Stimulated activated CD8-positive, alpha-beta memory T cell treated with anti-CD3 and anti-CD28 coated beads, Interleukin-15, amount 100 ng/mL, for 1 hour (primary cell): ENCODE measurements around the gene NGFR.
"Not testable (repeated sequence)": the region's sequence is repeated elsewhere in the genome, so short reads cannot be mapped to it uniquely, and the experiment has no call there.

Source experiments
- DNase-seq: peaks from one replicate; pipeline ENCODE4 v3.0.0-alpha.2; 2020; ENCODE audit warnings: low read depth

NGFR gene

DNA sequence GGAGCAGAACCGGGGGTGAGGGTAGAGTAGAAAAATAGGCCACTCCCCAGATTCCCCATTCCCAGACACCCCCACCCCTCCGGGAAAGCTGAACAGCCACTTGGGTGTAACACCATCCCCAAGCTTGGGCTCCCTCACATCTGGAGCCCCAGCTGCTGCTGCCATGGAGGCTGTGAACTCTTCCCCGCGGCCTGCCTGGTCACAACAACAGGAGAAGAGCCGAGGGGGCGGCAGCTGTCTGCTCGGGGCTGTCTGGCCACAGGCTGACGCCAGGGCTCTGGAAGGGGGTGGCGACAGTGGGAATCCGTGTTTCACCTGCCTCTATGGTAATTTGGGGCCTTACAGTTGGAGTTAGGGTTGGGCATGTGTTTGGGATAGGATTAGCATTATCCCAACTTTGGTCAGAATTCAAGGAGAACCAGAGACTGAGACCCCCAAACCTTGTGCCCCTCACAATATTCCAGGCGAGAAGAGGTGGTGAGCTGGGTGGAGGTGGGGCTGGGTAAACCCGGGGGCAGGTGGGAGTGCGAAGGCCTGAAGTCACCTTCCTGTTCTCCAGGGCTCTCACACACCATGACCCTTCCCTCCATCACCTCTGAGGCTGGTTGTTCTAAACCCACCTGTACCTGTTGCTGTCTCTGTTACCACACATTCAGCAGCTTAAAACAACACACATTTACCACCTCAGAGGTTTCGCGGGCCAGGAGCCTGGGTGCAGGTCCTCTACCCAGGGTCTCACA lies 50.9 kb downstream of the NGFR start:
- DNase-seq, result no peak

DNA sequence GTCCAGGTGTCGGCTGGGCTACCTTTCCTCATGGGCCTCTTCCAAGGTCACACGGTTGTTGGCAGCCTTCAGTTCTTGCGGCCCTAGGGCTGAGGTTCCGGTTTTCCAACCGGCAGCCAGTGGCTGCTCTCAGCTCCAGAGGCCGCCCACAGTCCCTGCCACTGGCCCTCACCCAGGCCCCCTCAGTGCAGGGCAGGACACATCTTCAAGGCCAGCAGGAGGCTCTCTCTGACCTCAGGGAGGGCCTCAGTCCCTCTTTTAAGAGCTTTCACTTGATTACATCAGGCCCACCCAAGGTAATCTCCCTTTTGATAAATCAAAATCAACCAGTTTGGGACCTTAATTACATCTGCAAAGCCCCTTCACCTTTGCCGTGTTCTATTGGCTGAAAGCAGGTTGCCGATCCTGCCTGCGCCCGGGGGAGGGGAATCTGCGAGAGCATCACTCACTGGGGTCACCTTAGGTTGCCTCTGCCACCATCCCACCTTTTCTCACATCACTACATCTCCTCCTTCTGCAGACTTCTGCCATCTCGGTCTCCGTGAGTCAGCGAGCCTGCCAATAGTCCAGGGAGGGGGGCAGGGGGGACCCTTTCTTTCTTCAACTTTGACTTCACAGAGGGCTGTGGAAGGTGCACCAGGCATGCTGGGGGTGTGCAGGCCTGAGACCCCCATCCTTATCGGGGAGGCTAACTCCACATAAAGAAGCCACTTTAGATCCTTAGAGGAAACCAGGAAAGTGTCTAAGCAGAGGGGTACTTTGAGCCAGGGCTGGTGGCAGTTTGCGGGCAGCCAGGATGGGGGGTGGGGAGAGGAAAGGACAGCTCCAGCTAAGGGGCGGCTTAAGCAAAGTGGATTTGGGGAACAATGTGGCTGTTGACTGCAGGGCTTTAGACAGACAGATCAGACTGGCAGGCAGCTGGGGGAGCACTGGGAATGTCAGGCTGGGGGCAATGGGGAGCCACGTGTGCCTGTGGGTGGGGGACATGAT lies 51.7 kb downstream of the NGFR start:
- DNase-seq, result no peak

DNA sequence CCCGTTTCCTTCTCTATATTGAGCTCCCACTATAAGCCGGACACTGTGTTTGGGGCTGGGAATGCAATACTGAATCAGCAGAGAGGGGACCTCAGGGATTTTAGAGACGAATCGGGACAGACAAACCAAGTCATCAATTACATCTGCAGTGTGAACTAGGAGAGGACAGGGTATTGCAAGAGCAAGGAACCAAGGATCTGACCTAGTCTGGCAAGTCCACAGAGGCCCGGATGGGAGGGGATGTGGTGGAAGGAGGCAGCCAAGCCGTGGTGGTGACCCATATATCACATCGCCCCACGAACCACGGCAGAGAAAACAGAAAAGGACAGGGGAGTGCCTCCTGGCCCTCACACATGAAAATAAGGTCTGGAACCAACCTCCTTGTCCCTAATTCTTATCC lies 52.5 kb downstream of the NGFR start:
- no peak for DNase-seq

DNA sequence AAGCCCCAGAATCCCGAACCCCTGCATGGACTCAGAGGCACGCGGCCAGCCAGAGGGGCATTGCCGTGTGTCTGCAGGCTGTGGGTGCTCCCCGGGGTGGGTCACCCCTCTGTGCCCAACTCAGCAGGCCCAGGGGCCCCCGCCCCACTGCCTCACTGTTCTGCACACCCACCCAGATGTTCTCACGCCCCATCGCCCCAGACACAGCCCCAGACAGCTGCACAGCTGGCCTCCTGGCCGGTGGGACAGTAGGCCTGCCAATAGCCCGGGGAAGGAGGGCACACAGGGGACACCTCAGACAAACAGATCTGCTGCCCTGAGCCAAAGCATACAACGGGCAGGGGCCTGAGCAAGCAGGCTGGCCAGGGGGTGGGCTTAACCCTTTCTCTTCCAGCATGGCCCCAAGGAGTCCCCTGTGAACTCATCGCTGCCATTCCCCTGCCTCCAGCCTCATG lies 53.0 kb downstream of the NGFR start:
- no peak for DNase-seq

DNA sequence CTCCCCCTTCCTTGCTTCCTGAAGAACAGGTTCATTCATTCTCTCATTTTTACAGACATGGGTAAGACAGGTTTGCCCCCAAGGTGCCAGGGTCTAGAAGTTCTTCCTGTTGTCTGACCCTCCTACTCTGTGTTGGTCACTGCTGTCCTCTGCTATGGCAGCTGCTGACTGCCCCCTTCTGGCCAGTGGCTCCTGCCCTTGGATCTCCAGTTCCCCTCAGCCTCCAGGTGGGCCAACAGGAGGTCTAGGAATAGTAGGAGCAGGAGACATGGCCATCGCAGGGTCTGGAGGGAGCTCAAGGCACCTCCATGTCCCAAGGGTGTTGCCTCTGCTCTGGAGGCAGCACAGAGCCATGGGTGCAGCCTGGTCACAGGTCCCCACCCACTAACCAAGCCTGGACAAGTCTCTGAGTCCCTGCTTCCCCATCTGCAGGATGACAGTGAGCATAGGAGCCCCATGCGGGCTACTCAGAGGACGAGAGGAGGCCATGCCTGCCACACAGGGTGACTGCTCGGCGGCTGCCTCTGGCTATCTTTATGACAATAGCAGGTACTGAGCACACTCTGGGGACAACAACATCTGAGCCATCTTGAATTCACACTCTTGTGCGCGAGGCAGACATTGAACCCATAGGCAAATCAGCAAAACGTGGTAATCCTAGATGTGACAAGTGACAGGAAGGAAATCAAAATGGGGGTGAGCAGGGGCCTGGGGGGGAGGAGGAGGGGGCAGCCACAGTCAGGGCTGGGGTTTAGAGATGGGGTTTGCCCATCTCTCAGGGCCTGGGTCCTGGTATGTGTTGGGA lies 53.6 kb downstream of the NGFR start:
- no peak for DNase-seq

DNA sequence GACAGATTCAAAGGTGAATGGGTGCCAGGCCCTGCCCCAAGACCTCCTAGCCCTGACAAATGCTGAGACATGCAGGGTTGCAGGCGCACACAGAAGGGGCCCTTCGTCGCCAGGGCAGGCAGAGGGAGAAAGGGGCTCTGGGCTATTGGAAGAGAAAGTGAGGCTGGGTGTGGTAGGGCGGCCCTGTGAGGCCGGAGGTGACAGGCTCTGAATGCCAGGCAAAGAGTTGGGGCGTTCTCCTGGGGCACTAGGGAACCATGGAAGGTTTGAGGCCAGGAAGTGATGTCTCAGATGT lies 54.2 kb downstream of the NGFR start:
- DNase-seq, result no peak

DNA sequence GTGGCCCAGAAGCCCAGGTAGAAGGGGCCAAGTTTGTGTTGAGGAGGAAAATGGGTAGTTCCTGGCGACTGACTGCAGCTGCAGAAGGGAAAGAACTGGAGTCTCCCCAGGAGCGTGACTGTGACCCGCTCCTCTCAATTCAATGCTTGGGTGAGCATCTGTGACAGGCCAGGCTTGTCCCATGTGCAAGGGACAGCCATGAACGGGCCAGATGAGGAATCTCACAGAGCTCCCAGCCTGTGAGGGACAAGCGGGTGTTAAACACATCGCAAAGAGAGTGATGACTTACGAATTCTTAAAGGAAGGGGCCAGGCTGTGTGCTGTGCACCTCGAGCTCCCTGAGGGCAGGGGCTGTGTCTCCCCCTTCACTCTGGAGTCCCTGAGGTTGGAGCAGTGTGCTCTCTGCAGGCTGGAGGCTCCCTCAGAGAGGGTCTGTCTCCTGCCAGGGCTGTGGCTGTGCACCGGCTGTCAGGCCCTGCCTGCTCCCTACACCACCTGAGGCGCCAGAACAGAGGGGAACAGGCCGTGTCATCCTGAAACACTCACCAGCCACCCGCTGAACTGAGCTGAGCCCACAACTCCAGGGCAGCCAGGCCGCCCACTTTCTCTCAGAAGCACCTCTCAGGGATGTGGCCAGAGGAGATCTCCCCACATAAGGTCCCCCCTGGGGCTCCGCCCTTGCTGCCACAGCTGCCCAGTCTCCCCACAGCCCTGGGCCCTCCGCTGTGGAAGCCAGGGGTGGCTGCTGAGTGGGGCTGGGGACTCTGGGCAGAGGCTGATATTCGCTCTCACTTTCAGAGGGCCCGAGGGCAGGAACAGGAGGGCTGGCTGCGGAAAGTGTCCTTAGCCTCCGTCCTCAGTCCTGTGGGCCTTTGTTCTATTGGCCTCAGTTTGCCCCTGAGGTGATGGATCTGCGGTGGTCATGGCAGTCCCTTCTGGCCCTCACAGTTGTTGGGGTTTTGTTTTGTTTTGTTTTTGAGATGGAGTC lies 54.9 kb downstream of the NGFR start:
- DNase-seq, result no peak

DNA sequence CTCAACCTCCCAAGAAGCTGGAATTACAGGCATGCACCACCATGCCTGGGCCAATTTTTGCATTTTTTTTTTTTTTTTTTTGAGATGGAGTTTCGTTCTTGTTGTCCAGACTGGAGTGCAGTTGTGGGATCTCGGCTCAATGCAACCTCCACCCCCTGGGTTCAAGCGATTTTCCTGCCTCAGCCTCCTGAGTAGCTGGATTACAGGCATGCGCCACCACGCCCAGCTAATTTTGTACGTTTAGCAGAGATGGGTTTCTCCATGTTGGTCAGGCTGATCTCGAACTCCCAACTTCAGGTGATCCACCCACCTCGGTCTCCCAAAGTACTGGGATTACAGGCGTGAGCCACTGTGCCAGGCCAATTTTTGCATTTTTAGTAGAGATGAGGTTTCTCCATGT lies 55.7 kb downstream of the NGFR start:
- DNase-seq, result not testable (repeated sequence)

DNA sequence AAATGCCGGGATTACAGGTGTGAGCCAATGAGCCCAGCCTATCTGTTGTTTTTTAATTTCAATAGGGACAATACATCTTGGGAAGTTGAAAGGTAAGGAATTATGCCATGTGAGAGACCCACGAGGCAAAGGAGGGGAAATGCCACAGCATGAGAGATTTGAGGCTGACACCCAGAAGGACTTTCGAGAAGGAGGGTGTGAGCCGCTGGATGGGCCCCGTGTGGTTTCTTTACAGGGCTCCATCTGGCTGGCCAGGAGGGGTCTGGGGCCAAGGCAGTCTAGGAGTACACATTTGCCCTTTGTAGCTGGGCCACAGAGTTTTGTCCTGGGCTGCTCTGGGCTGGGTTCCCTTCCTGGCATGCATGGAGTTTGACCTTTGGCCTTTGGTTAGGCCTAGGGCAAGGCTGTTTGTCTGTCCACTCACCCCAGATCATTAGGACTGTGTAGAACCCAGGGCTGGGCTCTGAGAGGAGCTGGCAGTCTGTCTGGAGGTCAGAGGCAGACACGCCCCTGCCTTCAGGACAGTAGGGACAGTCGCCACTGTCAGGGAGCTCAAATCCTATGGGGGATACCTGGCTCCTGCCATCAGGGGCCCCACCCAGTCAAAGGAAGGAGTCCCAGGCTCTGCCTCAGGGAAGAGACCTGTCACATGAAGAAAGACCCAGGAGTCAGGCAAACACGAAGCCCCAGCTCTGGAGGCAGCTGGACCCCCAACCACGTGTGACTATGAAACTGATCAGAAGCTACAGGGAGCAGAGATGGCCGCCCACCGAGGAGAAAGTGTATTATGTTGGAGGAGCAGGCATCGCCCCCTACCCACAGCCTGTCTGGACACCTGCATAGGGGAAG lies 56.4 kb downstream of the NGFR start:
- DNase-seq, result no peak

DNA sequence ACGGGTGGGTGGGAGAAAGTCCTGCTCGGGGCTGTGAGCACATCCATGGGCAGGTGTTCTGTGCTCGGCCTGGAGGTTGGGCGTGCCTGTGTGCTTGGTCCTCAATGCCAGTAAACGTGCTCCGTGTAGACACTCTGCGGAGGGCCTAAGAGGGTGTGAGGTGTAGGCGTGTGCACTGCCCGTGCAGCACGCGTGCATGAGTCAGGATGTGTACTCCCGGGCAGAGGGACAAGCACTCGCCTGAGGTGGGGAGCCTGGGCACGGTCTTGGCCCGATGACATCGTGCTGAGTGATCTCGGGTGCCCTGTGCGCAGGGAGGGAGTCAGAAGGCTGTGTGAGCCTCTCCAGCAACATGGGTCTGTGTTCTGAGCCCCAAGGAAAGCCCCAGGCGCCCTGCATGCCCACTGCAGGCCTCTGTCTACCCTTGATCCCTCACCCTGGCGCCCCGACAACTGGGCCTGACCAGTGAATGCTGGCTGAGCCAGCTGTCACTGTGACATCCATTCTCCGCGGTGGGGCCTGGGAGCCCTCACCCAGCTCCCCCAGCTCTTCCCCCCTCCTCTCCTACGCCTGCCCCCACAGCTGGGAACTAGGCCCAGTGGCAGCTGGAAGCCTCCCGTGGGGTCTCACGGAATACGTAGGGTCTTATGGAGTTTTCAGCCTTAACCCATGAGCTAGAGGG lies 57.1 kb downstream of the NGFR start:
- DNase-seq, result no peak

DNA sequence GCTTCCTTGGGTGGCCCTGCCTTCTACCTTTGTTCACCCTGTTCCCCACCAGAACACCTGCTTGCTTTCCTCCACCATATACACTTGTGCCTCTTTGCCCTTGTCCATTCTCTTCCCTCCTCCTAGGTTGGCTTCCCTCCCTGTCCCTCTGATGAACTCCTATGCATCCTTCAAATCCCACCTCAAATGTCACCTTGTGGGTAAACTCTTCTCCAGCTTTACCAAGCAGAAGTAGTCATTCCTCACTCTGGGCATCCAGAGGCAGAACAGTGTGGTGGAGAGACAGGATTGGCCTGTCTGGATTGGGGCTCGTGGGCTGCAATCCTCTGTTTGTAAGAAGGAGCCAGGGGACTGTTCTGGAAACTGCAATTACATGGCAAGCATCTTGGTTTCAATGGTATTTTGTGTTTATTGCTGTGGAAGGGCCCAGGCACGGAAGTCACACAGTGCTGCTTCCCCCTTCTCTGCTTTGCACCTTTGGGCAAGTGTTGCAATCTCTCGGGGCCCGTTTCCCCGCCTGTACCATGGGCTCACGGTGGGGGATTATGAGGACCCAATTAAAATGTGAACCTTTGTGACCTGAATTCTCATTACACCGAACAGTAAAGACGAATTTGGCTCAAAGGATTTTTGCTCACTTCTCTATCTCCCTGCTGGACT lies 58.7 kb downstream of the NGFR start:
- DNase-seq, result no peak

DNA sequence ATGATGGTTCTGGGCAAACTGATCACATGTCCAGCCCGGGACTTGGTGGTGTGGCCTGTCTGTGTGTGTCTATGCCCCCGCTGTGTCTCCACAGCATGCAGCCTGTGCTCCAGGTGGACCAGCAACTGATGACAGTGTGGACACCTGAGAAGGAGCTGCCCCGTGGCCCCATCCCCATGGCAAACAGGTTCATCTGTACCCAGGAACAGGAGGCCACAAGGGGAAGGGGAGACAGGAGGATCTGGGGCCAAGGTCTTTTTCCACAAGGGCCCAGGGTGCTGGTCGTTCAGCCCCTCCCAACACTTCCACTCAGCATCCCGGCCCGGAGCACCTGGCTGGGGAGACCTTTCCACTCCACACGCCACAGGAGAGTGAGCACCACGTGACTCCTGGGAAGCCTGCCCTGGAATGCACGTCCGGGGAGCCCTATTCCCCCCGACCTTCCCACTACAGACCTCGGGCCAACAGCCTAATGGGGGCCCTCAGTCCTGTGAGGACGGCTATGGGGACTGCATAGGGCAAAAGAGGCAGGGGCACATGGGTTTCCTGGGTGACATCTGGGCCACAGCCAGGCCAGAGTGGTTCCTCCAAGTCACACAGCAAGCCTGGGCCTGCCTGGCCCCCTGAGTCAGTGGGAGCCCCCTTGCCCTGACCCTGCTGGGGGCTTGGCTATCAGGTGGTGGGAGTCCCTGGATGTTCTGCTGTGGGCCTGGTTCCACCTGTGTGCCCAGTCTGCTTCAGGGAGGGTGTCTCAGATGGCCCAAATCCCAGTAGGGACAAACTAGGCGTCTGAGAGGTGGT lies 59.8 kb downstream of the NGFR start:
- DNase-seq, result no peak

DNA sequence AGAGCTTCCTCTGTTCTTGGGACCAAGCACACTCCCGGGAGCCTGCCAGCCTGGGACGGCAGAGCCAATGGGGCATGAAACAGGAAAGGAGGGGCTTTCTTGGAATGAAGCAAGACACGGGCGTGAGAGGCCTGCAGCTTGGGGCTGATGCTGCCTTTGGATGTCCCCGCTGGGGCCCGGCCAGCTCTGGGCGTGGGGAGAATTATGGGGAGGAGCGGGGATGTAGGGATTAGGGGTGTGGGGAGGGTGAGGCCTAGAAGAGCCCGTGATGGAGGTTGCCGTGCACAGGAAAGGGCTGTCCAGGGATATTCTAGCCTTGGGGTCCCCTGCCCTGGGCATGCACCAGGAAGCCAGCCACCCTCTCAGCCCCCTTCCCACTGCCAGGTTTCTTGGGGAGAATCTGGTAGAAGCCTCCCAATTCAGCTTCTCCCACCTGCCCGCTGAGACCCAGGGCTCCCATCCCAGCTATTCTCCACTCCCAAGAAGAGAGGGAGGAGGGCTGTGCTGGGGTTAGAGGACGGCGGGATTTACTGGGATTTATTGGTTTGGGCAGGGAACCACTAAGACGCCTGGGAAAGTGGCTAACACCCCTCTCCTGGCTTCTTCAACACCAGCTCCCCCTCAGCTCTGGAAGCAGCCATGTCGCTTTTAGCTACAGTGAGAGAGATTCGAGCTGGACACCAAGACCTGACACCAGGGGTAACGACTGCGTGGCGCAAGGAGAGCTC lies 60.6 kb downstream of the NGFR start:
- DNase-seq, result no peak

DNA sequence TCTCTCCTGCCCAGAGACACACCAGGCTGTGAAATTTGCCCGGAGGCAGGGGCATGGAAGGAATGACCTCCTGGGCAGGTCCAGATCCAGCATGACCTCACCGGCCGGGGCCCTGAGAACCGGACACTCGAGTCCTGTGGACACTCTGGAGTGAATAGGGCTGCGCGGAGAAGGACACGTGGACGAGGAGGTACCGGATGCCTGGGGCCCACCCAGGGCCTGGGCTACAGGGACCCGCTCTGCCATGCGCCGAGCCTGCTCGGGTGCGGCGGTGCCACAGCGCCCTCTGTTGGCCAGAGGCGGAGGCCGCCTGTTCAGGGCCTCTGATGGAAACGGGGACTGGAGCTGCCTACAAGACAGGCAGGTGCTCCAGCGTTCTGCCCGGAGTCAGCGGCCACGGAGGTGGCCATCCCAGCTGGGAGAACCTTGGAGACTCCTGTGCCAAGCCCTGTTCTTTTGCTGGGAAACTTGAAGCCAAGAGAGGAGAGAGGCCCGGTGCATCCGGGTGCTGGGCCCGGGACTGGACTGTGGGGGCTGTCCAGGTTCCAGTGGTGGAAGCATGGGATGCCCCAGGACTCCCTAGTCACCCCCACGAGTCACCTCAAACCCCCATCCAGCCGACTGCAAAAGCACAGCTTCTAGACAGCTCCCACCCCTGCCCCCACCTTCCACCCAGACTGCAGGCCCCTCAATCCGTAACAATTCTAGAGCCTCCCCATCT lies 61.3 kb downstream of the NGFR start:
- DNase-seq, result peak; percentile 72

DNA sequence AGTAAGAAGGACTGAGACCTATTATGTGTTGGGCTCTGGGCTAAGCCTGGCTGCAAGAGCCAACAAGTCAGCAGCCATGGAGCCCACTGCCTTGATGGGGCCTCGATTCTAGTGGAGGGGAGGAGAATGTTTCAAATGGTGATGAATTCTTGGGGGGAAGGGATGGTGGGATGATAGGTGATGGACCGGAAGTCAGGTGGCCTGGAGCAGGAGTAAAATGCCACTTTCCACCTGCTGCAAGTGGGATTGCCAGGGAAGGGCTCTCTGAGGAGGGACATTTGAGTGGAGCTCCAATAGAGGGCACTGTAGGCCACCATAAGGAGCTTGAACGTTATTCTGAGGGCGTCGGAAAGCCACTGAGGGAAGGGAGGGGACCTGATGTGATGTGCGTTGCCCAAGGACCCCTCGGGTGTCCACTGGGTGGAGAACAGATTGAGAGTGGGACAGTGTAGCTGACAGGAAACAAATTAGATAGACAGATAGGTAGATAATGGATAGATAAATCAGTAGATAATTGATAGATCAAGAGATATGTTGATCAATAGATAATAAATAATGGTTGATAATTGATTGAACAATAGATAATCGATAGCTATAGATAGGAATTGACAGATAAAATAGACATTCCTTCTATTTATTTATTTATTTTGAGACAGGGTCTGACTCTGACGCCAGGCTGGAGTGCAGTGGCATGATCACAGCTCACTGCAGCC lies 62.4 kb downstream of the NGFR start:
- DNase-seq, result no peak
